ENCODE data around the gene NBAS.

Gene NBAS

GRCh38 chr2:15596350-15596749, 35.2 kb upstream of the NBAS start:
- no peak overlapping the region for H3K4me3 ChIP-seq (replicated peaks in 1 of 2; ENCODE audit: low read depth in 2 of 2, low read length in 2 of 2)
- DNase-seq (ENCODE audit: low read depth in 2 of 2): no peak

GRCh38 chr2:15595936-15596335, 34.8 kb upstream of the NBAS start:
- H3K4me3 ChIP-seq (replicated peaks in 1 of 2; ENCODE audit: low read depth in 2 of 2, low read length in 2 of 2): no peak overlapping the region
- no peak for DNase-seq (ENCODE audit: low read depth in 2 of 2)
- TF ChIP-seq CTCF (IDR thresholded peaks at IDR 0.05; ENCODE audit: low read depth, low read length): no peak

More at GRCh38 chr2:15596350-15596749, 35.2 kb upstream of the NBAS start:
- no peak for TF ChIP-seq CTCF (IDR thresholded peaks at IDR 0.05; ENCODE audit: low read depth, low read length)

GRCh38 chr2:15595342-15595905, 34.3 kb upstream of the NBAS start:
- DNase-seq (ENCODE audit: low read depth in 2 of 2): no peak
- no peak for TF ChIP-seq CTCF (IDR thresholded peaks at IDR 0.05; ENCODE audit: low read depth, low read length)
- H3K4me3 ChIP-seq (replicated peaks in 1 of 2; ENCODE audit: low read depth in 2 of 2, low read length in 2 of 2): no peak overlapping the region

GRCh38 chr2:15594291-15595256, 33.4 kb upstream of the NBAS start:
- H3K4me3 ChIP-seq (replicated peaks in 1 of 2; ENCODE audit: low read depth in 2 of 2, low read length in 2 of 2): no peak overlapping the region
- TF ChIP-seq CTCF (IDR thresholded peaks at IDR 0.05; ENCODE audit: low read depth, low read length): no peak
- DNase-seq (ENCODE audit: low read depth in 2 of 2): no peak

- TF ChIP-seq CTCF (IDR thresholded peaks at IDR 0.05; ENCODE audit: low read depth, low read length): no peak
- no peak for DNase-seq (ENCODE audit: low read depth in 2 of 2)
- H3K4me3 ChIP-seq (replicated peaks in 1 of 2; ENCODE audit: low read depth in 2 of 2, low read length in 2 of 2): peak overlapping the region in 1 of 2 donors; percentile 95
These were observed 32.2 kb upstream of the NBAS start for GRCh38 chr2:15593327-15593705.

GRCh38 chr2:15591692-15592463, 30.7 kb upstream of the NBAS start, which contains the start of gene DDX1:
Gene DDX1, plus strand, starts transcription at chr2:15591868. Its CDS starts 66 bp downstream, at chr2:15591934.
- peak; percentile 89 to 91 for DNase-seq (ENCODE audit: low read depth in 2 of 2)
- no peak for TF ChIP-seq CTCF (IDR thresholded peaks at IDR 0.05; ENCODE audit: low read depth, low read length)
- H3K4me3 ChIP-seq (replicated peaks in 1 of 2; ENCODE audit: low read depth in 2 of 2, low read length in 2 of 2): peak within 1 kb of the TSS; percentile 94 to 95

All from cardiac fibroblast (primary cell).